Measurements from ENCODE around the gene IDH3G.

Gene IDH3G

DNA sequence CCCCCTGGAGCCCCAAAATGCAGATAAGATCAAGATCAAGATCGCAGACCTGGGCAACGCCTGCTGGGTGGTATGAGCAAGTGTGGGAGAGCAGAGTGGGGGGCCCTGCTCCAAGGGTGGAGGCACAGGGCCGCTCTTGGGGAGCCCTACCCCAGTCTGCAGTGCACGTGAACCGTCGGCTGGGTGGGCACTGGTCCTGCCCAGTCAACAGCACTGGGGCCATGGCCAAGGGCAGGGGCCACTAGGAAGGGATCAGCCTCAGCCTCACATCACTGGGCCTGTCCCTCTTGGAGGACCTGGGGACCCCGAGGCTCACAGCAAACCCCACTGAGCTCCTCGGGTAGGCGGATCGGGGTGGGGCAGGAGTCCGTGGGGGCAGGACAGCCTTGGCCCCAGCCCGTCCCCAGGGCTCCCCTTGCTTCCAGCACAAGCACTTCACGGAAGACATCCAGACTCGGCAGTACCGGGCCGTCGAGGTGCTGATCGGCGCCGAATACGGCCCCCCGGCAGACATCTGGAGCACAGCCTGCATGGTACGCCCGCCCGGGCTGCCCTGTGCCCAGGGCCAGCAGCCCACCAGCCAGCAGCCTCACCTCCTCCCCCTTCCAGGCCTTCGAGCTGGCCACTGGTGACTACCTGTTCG is 9.7 kb downstream of the IDH3G start:
- DNase-seq: no peak

DNA sequence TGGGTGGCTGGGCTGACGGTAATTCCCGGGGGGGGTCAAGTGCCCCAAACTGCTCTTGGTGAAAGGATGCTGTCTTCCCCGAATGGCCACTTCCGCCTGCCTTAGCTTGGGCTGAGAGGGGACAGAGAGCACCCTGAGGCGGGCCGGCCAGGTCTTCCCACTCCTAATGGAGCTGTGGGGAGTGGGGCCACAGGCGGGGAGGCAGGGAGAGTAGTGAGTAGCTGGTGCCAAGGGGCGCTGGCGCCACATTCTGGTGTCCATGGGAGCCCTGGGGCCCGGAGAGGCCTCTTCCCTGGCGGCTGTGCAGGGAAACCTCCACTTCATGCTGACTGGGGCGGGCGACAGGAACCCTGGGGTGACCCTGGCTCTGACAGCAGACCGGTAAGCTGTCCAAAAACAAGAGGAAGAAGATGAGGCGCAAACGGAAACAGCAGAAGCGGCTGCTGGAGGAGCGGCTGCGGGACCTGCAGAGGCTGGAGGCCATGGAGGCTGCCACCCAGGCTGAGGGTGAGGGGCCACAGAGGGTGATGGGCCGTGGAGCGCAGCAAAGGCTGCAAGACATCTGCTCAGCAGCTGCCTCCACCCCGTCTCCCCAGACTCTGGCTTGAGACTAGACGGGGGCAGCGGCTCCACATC is 10.7 kb downstream of the IDH3G start:
- no peak for DNase-seq

DNA sequence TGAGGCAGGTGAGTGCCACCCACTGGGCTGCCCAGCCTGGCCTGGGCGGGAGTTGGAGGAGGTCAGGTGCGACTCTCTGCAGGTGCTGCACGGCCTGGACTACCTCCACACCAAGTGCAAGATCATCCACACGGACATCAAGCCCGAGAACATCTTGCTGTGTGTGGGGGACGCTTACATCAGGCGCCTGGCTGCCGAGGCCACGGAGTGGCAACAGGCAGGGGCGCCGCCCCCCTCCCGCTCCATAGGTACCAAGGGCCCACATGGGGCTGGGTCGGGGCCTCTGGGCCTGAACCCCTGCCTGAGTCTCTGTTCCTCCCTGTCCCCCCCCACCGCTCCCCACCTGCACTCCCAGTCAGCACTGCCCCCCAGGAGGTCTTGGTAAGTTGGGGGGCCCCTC is 11.3 kb downstream of the IDH3G start:
- no peak for DNase-seq

DNA sequence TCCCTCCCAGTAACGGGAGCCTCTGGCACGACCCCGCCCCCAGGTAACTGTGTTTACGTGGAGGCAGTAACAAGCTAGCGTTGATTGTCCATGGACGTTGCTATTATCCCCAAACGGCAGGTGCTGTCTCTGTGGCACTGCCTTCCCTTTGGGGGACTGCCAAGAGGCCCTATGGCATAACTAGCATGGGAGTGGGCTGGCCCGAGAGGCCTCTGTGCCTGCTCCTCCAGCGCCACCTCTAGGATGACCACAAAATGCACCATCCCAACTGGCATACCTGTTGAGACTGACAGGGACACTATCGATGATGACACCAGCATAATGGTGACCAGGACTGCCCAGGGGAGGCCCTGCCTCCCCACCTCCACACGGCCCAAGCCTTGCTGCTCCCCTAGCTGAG is 11.9 kb downstream of the IDH3G start:
- no peak for DNase-seq

DNA sequence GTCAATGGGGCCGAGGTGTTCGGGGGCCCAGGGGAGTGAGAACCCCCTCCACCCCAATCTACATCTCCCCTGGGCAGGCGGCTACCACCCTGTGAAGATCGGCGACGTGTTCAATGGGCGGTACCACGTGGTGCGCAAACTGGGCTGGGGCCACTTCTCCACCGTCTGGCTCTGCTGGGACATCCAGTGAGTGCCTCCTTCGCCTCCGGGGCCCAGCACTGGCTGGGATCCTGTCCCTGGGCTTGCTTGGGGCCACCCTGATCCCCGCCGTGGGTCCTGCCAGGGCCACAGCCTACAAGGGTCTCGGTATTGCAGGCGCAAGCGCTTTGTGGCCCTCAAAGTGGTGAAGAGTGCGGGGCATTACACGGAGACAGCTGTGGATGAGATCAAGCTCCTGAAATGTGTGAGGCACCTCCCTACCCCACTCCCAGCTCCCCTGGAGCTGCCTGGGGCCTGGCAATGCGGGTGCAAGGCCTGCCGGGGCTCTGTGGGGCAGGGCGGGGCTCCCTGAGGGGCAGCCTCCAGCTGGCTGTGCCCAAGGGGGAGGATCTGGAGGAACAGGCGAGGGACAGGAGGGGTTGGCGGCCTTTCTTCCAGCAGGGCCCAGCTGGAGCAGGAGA is 12.6 kb downstream of the IDH3G start:
- DNase-seq: no peak

DNA sequence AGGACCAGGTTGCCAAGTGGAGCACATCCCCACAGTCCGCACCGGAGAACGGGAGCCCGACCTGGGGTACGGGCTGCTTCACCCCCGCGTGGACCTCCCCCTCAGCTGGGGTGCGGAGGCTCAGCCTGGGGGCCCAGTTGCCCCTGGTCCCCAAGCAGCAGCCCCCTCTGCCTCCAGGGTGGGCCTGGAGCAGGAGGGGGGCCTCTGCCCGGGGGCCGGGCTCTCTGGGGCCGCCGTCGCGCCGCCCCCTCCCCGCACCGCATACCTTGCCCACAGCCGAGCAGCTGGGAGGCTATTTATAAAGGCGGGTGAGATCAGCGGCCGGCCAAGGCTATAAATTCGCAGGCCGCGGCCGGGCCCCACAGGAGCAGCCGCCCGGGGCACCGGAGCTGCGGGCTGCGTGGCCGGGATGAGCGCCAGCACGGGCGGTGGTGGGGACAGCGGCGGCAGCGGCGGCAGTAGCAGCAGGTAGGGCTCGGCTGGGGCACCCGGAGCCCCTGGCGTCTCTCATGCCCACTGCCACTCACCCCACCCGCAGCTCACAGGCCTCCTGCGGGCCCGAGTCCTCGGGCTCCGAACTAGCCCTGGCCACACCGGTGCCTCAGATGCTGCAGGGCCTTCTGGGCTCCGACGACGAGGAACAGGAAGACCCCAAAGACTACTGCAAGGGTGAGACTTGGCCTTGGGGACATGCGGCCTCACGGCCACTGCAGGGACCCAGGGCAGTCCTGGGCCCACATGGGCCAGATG is 13.3 kb downstream of the IDH3G start, which contains the start of gene SRPK3:
Gene SRPK3, plus strand, starts transcription at position 364 of the 750 bp plus-strand sequence. Its CDS starts 46 bp downstream, at position 410.
- DNase-seq: no peak

DNA sequence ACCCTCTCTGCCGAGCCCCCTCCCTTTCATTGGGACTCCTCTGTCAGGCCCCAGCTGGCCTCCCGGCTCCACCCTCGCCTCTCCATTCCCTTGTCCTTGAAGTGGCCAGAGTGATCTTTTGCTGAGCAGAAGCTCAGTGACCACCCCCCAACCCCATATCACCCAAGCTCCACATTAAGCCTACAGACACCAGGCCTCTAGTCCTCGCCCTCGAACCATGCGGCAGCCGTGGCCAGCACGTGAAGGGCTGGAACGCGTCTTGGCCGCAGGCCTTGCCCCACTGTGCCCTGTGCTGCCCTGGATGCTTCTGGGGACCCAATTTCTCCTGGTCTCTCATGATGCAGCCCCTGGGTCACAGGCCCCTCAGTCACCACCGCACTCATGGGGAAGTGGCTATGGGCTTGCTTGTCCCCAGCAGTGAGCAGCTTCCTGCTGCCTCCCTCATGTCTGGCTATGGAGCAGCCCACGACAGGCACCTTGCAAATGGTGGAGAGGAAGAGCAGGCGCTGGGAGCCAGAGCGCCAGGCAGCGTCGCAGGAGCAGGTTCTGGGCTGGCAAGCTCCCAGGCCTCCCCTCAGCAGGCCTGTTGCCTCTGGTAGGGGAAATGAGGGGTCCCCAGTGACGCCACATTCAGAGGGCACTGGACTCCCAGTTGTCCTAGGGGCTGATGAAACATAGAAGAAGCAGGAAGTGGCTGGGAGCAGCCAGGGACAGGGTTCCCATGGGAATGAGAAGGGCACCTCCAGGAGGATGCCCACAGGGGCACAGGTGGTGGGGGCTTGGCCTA is 14.1 kb downstream of the IDH3G start:
- DNase-seq: no peak

DNA sequence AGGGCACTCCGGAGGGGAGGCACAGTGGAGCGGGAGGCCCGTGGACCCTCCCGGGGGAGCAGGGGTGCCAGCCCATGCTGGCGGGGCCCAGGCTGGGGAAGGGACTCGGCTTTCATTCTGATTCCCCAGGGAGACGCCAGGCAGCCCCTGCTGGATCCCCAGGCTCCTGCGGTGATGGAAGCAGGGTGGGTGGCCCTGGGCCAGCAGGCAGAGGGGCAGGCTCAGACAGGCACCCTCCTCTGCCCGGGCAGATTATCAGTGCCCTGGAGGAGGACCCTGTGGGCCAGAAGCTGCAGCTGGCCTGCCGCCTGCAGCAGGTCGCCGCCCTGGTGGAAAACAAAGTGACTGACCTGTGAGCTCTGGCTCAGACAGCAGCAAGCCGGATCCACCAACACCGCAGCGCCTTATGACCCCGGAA is 15.5 kb downstream of the IDH3G start:
- DNase-seq: peak; percentile 28

DNA sequence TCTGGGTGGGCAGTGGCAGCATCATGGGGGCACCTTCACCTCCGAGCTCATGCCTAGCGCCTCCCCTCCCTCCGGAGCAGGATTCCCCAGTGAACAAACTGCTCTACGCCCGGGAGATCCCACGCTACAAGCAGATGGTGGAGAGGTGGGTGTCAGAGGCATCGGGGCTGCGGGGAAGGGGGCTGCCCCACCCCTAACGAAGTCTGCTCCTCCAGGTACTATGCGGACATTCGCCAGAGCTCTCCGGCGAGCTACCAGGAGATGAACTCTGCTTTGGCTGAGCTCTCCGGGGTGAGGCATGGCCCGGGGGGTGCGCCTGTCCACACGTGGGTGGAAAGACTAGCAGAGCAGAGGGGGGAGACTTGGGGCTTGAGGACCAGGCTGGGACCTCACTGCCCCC is 16.0 kb downstream of the IDH3G start:
- no peak for DNase-seq

DNA sequence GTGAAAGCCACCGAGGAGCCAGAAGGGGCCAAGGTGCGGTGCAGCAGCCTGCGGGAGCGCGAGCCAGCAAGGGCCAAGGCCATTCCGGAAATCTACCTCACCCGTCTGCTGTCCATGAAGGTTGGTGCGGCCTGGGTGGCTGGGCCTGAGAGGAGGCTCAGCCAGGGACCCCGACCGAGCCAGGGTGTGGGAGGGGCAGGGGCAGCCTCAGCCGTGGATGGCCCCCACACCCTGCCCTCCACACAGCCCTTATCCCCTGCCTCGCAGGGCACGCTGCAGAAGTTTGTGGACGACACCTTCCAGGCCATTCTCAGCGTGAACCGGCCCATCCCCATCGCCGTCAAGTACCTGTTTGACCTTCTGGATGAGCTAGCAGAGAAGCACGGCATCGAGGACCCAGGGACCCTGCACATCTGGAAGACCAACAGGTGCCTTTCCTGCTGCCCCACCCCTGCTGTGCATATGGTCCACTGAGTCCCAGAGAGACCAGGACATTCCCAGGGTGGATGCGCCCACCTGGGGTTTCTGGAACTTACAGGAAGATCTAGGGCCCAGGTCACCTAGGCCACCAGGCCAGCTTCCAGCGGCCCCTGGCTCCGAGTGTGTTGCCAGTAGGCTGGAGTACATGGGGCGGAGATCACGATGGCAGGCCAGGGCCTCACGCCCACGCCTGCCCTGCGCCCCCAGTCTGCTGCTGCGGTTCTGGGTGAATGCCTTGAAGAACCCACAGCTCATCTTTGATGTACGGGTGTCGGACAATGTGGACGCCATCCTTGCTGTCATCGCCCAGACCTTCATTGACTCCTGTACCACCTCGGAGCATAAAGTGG is 16.7 kb downstream of the IDH3G start:
- no peak for DNase-seq

DNA sequence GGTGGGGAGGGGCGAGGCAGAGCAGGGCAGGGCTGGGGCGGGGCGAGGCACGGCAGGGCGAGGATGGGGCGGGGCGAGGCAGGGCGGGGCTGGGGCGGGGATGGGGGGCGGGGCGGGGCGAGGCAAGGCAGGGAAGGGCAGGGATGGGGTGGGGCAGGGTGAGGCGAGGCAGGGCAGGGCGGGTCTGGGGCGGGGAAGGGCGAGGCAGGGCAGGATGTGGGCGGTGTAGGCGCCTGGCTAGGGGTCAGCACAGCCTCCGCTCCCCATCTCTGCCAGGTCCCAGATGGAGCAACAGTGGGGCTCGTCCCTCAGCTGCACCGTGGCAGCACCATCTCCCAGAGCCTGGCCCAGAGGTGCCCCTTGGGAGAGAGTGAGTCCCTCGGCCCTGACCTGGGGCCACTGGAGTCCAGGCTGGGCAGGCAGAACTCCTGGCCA is 17.5 kb downstream of the IDH3G start:
- DNase-seq: no peak

DNA sequence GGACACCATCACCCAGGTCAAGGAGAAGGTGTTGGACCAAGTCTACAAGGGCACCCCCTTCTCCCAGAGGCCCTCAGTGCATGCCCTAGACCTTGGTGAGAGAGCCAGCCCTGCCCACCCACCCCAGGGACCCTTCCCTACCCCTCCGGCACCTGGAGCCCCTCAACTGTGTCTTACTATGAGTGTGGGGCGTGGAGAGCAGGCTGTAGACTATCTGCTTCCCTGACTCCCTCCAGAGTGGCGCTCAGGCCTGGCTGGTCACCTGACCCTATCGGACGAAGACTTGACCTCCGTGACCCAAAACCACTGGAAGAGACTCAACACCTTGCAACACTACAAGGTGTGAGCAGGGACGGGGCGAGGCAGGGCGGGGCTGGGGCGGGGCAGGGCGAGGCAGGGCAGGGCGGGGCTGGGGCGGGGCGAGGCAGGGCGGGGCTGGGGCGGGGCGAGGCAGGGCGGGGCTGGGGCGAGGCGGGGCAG is 18.0 kb downstream of the IDH3G start:
- DNase-seq: no peak

DNA sequence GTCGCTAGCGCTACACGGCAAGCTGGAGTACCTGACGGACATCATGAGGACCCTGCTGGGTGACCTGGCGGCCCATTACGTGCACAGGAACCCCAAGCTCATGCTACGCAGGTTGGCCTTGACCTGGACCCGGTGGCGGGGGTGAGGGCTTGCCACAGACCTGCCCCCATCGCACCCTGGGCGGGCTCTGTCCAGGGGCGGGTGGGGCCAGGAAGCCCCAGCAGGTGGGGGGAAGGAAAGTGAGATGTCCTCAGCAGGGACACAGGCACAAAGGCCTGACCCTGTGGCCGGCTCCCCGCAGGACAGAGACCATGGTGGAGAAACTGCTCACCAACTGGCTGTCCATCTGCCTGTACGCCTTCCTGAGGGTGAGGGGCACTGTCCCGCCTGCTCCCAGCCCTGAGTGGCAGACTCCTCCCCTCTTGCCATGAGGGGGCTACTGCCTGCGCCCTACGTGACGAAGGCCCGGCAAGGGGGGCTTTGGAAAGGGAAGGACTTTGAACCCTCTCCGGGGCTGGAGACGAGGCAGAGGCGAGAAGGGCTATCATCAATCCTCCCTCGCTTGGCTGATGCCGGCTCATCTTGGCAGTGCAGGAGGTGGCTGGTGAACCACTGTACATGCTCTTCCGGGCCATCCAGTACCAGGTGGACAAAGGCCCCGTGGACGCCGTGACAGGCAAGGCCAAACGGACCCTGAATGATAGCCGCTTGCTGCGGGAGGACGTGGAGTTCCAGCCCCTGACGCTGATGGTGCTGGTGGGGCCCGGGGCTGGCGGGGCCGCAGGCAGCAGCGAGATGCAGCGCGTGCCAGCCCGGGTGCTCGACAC is 18.7 kb downstream of the IDH3G start:
- no peak for DNase-seq

DNA sequence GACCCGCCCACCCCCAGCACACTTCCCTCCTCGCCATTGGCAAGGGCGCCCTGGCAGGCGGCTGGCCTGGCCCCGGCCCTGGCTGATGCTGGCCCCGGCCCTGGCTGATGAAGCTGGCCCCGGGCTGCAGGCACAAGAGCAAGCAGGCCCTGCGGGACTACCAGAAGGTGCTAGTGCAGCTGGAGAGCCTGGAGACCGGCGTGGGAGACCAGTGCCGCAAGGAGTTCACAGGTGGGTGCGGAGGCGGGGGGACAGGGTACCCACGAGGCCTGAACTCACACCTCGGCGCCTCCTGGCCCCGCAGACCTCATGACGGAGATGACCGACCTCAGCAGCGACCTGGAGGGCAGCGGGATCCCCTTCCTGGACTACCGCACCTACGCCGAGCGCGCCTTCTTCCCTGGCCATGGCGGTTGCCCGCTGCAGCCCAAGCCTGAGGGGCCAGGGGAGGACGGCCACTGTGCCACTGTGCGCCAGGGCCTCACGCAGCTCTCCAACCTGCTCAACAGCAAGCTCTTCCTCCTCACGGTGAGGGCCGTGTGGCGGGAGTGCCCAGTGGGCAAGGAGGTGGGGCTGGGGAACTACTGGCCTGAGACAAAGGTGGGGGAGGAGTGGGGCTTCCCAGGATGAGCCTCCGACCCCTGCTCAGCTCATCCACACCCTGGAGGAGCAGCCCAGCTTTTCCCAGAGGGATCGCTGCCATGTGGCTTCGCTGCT is 19.4 kb downstream of the IDH3G start:
- no peak for DNase-seq

DNA sequence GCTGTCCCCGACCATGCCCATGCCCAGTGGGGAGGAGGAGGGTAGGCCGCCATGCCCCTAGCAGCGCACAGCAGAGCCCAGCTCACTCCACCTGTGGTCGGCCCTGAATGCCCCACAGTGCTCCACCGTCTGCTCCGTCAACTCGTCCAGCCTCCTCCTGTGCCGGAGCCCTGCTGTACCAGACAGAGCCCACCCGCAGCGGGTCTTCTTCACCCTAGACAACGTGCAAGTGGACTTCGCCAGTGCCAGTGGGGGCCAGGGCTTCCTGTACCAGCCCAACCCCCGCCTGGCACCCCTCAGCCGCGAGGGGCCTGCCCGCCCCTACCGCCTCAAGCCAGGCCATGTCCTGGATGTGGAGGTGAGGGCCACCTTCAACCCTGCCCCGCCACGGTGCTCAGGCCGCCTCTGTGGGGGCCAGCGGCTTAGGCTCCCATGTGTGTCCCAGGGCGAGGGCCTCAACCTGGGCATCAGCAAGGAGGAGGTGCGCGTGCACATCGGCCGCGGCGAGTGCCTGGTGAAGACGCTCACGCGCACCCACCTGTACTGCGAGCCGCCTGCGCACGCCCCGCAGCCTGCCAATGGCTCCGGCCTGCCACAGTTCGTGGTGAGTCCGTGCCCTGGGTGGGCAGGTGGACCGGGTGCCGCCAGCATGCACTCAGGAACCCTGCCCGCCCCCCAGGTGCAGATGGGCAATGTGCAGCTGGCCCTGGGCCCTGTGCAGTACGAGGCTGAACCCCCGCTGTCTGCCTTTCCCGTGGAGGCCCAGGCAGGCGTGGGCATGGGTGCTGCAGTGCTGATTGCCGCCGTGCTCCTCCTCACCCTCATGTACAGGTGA is 20.2 kb downstream of the IDH3G start:
- DNase-seq: no peak

DNA sequence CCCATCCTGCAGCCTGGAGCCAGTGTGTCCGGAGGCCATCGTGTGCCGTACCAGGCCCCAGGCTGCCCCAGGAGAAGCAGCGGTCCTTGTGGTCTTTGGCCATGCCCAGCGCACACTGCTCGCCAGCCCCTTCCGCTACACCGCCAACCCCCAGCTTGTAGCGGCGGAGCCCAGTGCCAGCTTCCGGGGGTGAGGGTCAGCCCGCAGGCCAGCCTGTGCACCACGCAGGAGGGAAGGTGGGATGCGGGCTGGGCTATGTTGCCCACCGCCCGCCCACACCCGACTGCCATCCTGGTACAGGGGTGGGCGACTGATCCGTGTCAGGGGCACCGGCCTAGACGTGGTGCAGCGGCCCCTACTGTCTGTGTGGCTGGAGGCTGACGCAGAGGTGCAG is 21.0 kb downstream of the IDH3G start:
- no peak for DNase-seq

DNA sequence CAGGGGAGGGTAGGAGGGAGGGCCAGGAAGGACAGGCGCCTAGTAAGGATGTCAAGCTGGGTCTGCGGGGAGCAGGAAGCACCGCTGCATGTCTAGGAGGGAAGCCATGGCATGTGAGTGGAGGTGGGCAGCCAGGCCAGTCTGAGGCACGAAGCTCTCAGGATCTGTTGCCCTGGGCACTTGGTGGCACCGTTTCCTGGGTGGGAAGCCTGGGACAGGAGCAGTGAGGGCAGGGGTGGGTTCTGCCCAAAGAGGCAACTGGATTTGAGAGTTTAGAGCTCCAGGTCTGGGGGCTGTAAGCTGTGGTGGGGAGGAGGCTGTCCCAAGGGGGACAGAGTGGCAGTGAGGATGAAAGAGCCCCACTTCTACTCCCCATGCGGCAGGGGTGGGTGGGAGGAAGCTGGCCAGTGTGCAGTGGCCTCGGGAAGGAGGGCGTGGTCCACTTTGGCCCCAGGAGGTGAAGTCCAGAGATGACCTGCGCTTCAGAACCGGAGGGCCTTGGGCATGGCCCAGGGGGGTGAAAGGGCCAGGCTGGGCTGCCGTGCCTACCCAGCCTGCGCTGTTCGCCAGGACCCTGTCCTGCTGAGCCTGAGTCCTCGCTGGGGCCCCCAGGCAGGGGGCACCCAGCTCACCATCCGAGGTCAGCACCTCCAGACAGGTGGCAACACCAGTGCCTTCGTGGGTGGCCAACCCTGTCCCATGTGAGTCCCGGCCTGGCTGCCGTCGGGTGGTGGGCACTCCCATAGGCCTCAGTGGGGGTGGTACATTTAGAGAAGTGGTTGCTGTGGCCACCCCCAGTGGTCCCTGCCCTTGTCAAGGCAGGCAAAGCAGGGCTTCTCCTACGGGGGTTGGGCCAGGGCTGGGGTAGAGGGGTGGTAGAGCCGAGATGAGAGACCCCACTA is 21.6 kb downstream of the IDH3G start:
- DNase-seq: no peak

All from activated CD4-positive, alpha-beta T cell treated with anti-CD3 and anti-CD28 coated beads, Interleukin-10, Interleukin-2, amounts not matched to agents 100 ng/mL and 50 ng/mL, durations not matched to agents 16 hours and 8 hours (primary cell).